GM15510 (cell line): Measurements from ENCODE around the gene TBC1D5.

Source experiments
- POLR2A ChIP-seq: IDR thresholded peaks from 3 replicates; pipeline ENCODE4 v1.6.1; 2011; ENCODE audit warnings: borderline replicate concordance; ENCODE audit not compliant: insufficient read length; ENCODE audit errors: extremely low read depth

Gene TBC1D5

DNA sequence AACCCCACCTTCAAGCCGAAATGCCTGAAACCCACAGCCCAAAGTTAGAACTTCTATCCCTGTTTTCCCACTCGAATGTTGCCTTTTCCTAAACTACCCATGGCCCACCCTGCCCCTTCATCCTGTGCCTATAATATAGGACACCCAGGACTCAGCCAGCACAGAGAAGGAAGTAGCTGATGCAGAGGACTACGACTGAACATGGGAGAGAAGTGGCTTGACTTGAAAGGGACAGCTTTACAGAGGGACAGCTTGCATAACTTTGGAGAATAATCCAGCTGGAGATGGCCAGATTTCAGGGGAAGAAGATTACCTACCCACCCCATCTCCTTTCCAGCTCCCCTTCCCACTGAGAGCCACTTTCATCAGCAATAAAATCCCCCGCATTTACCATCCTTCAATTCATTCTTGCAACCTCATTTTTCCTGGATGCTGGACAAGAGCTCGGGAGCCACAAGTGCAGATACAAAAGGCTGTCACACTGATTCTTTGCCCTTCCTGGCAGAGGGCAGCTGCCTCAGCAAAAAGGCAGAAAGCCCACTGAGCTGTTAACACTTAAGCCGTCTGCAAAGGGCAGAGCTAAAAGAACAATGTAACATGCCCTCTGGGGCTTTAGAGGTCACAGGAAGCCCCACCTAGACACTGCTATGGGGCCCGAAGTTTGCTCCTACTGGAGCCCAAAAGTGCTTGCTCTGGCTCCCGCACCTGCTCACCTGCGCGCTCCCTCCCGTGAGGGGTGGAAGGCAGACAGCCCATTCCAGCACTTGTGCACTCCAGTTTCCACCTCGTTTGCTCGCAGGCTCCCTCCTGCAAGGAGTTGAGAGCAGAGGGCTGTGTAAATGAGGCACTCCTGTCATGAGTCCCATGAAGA is 224.0 kb downstream of the TBC1D5 start:
- no peak for TF ChIP-seq POLR2A

- TF ChIP-seq POLR2A = no peak
Measured at GRCh38 chr3:17515445-17516234, 226.8 kb downstream of the TBC1D5 start.

DNA sequence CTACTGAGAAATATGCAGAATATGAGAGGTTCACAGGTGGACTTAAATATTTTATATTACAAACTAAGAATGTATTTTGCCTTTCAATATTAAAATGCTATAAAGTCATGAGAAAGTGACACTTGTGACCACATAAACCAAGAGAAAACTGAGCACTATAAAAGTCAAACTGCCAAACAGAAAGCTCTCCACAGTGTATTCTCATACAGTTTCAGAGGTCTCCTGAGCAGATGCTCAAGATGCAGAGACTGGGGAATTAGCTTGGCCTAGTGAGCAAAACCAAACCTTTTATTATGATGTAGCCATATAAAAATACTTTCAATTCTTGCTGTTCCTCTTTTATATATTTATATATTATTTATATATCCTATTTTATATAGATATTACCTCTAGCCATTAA is 227.8 kb downstream of the TBC1D5 start:
- TF ChIP-seq POLR2A = no peak

- TF ChIP-seq POLR2A = no peak
Measured at GRCh38 chr3:17510265-17510664, 232.2 kb downstream of the TBC1D5 start.

DNA sequence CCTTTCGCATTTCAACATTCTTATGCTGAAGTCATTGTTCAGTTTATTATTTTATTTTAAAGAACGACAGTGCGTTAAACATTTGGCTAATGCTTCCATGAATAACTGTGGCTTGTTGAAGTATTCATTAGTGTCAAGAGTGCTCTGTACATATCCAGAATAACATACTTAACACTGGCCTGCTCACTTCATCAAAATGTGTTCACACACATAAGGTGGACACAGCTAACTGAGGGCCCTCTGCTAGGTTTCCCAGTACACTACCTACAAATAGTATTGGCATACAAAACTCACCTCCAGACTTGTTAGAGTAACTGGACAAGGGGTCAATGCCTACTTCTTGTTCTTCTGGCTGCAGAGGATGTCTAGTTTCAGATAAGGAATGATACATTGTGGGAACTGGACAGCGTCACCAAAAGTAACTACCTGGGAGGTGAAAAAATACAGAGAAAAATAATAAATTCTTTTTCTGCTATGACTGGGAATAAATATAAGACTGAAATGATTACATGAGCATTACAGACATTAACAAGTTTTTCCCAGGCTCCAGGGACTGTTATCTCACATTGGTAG is 234.2 kb downstream of the TBC1D5 start:
- no peak for TF ChIP-seq POLR2A

- no peak for TF ChIP-seq POLR2A
Measured at GRCh38 chr3:17507480-17507879, 235.0 kb downstream of the TBC1D5 start.

DNA sequence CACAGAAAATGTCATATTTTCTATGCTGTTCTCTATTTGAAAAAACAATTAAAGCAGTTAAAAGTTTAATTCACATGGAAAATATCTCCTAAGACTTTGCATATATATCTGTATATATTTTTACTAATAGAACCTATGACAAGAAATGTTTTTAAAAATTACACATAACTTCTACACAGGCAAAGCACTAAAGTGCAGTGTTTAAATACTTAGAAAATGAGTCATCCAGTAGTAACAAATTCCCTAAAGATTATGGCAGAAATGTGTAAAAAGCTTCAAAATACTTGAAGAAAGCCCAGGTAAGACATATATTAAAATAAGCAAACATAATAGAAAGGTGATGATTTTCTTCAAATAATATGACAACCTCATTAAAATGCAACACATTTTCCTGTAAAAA is 236.6 kb downstream of the TBC1D5 start:
- TF ChIP-seq POLR2A = no peak

GRCh38 chr3:17501745-17502144 is 240.7 kb downstream of the TBC1D5 start:
- TF ChIP-seq POLR2A = no peak

DNA sequence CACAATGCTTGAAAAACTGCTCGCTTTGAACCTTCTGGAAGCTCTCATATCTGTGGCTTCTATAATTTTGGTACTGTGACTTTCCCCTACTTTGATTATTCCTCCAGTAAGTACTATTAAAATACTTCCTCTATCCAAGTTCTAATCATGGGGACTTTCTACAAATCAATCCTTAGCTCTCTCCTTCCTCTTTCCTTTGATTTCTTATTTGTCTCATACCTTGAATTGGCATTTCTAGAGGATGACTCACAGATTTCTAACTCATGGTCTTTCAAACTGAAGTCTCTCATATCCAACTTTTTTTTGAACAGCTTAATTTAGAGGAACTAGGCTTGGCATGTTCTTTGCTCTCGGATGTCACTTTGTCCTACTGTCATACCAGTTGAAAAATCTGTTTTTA is 241.8 kb downstream of the TBC1D5 start:
- TF ChIP-seq POLR2A = no peak

DNA sequence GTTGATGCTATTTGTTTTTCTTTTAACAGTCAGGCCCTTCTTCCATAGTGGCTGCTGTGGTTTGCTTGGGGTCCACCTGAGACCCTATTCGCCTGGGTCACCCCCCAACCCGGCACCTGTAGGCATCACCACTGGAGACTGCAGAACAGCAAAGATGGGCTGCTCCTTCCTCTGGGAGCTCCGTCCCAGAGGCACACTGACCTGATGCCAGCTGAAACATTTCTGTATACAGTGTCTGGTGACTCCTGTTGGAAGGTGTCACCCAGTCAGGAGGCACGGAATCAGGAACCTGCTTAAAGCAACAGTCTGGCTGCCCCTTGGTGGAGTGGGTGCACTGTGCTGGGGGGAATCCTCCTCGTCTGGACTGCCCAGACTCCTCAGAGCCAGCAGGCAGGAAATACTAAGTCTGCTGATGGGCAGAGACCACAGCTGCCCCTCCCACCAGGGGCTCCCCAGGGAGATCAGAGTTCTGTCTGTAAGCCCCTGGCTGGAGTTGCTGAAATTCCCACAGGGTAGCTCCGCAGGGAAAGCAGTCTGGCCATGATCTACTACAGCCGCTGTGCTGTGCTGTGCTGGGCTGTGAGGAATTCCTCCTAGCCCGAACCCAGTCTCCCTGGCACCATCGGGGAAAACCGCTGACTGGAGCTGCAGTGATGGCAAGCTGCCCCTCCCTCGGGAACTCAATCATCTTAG is 248.2 kb downstream of the TBC1D5 start:
- no peak for TF ChIP-seq POLR2A

GRCh38 chr3:17491601-17492000 is 250.8 kb downstream of the TBC1D5 start:
- no peak for TF ChIP-seq POLR2A

DNA sequence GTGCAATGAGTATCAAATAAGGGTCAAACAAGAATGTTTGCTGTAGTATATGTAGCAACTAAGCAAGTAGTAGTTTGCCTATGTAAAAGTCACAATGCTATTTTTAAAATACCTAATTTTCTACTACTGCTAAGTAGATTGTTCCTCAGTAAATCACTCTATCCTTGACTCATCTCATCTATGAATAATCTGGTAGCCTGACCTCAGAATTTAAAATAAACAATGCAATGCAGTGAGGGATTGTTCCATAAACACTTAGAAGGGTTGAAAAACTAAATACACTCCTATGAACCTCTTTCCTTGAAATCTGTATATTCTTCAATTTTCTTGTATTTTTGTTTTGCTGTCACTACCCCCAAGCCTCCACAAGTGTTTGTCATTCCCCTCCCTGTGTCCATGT is 253.3 kb downstream of the TBC1D5 start:
- no peak for TF ChIP-seq POLR2A

GRCh38 chr3:17481116-17481515 is 261.3 kb downstream of the TBC1D5 start:
- no peak for TF ChIP-seq POLR2A

GRCh38 chr3:17479681-17480405 is 262.6 kb downstream of the TBC1D5 start:
- no peak for TF ChIP-seq POLR2A
